ENCODE results near the gene MCEE. TPM values are rescaled to one million over a fixed set of nuclear protein-coding genes. Genes with fewer than 3 reads are reported as not detected.

Gene MCEE
- polyA plus RNA-seq, 1 of the 3 experiments (the other 2 are of a cell fraction): 6.2 TPM

DNA sequence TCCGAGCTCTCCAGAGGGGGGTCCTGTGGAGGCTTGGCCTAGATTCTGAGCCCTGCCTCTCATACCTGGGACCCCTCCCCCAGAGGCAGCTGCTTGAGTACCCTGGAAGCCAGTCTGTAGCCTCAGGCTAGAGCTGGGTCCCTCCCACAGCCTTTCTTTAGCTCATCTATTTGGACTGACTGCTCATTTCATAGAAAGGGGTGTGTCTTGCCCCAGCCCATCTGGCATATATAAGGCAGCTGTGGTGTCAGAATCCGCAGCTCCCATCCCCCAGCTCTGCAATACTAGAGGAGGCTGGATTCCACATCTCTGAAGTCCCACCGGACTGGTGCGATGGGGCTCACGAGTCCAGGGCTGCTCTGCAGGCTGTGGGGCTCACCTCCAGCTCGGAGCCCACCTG lies 26.5 kb upstream of the MCEE start:
- TF ChIP-seq IRF3 (IDR thresholded peaks at IDR 0.05; ENCODE audit: low read depth, low read length) (no peak), EZH2phosphoT487 (IDR thresholded peaks at IDR 0.05; ENCODE audit: borderline replicate concordance, low read depth) (no peak), CTCF (IDR thresholded peaks at IDR 0.05) (no peak), ZBTB33 (IDR thresholded peaks at IDR 0.05; ENCODE audit: borderline replicate concordance, low read depth) (no peak)
- H3K79me2 ChIP-seq (ENCODE audit: insufficient read depth): no peaks in the 10 kb centered on the region
- POLR2A ChIA-PET: interaction anchor here (0.6 kb wide), 1 partner anchor 37 kb away, joined by 4 read pairs; no protein-coding TSS in a partner anchor
- no peaks in the 10 kb centered on the region for H4K20me1 ChIP-seq (ENCODE audit: insufficient read depth)
- peaks cover 0 to 9% of the 10 kb centered on the region in 2 experiments; a peak in 1 of 4 replicates for H3K4me1 ChIP-seq (ENCODE audit: control insufficient read depth in 1 of 2, insufficient read depth in 2 of 2, low read depth in 1 of 2, low read length in 1 of 2)
- DNase-seq: no peak
- H3K9ac ChIP-seq: no peak overlapping the region
- peaks cover 5% of the 10 kb centered on the region; the same call in 1 of the 2 replicates for H3K27me3 ChIP-seq (ENCODE audit: insufficient read depth)
- peak overlapping the region; percentile 62 for H3K4me2 ChIP-seq
- no peaks in the 10 kb centered on the region for H3K9me2 ChIP-seq
- H3F3A ChIP-seq (replicated peaks; ENCODE audit: insufficient read depth): no peaks in the 10 kb centered on the region
- WGBS (ENCODE audit: low lambda C conversion rate): 42% methylated on average over 5 of the region's 6 CpGs
- H3K27ac ChIP-seq (ENCODE audit: low read depth in 2 of 2, low read length in 1 of 2): no peak overlapping the region
- no peak overlapping the region for H3K4me3 ChIP-seq (ENCODE audit: low read depth in 2 of 2, low read length in 1 of 2)
- no peak overlapping the region for H2AFZ ChIP-seq (ENCODE audit: low read depth)
- H3K36me3 ChIP-seq (replicated peaks in 1 of 2; ENCODE audit: control insufficient read depth in 1 of 2, insufficient read depth in 2 of 2, low read length in 1 of 2): no peaks in the 10 kb centered on the region
- CTCF ChIA-PET: interaction anchor here (1.0 to 3.9 kb wide), 20 partner anchors 11 to 356 kb away, joined by 3 to 42 read pairs (median 5); partner anchors contain the start of gene PAIP2B
- no peaks in the 10 kb centered on the region for H3K9me3 ChIP-seq

DNA sequence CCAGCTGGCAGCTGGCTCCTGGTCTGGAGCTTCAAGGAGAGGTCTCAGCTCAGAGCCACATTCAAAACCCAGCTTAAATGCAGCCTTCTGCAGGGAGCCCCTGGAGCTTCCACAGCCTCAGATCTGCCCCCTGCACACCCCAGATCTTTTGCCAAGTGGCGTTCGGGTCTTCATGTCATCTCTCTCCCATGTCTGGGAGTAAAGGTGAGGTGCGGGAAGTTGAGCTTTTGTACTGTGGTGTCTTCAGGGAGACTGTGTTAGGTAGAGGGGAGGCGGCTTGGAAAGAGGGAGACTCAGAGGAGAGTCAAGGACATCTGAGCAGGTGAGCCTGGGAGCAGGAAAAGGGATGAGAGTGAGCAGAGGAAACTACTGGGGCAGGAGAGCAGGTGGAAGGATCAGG lies 25.8 kb upstream of the MCEE start:
- Histone ChIP-seq H3K27ac (ENCODE audit: low read depth in 2 of 2, low read length in 1 of 2) (no peak overlapping the region), H3K4me3 (ENCODE audit: low read depth in 2 of 2, low read length in 1 of 2) (no peak overlapping the region), H4K20me1 (ENCODE audit: insufficient read depth) (no peaks in the 10 kb centered on the region), H3K79me2 (ENCODE audit: insufficient read depth) (no peaks in the 10 kb centered on the region), H3K9ac (no peak overlapping the region), H3K9me3 (no peaks in the 10 kb centered on the region), H3K4me1 (ENCODE audit: control insufficient read depth in 1 of 2, insufficient read depth in 2 of 2, low read depth in 1 of 2, low read length in 1 of 2) (peaks cover 0 to 9% of the 10 kb centered on the region in 2 experiments; a peak in 1 of 4 replicates), H3F3A (replicated peaks; ENCODE audit: insufficient read depth) (no peaks in the 10 kb centered on the region), H3K27me3 (ENCODE audit: insufficient read depth) (peaks cover 5% of the 10 kb centered on the region; the same call in 1 of the 2 replicates), H2AFZ (ENCODE audit: low read depth) (no peak overlapping the region), H3K4me2 (no peak overlapping the region), H3K9me2 (no peaks in the 10 kb centered on the region), H3K36me3 (replicated peaks in 1 of 2; ENCODE audit: control insufficient read depth in 1 of 2, insufficient read depth in 2 of 2, low read length in 1 of 2) (peaks cover 0 to 2% of the 10 kb centered on the region in 2 experiments)
- POLR2A ChIA-PET: interaction anchor here (0.6 kb wide), 1 partner anchor 38 kb away, joined by 4 read pairs; no protein-coding TSS in a partner anchor
- CTCF ChIA-PET: interaction anchor here (1.0 to 3.9 kb wide), 8 partner anchors 10 to 357 kb away, joined by 3 to 42 read pairs (median 12); partner anchors contain the start of gene PAIP2B
- no peak for DNase-seq
- TF ChIP-seq NFIC (IDR thresholded peaks at IDR 0.05; ENCODE audit: borderline replicate concordance) (no peak), RAD21 (IDR thresholded peaks at IDR 0.05; ENCODE audit: low read length) (no peak)
- 82% methylated on average over 4 of the region's 4 CpGs for WGBS (ENCODE audit: low lambda C conversion rate)
